Muscle of back (tissue), 11 donors: ENCODE data around the gene STXBP5. TPM values are rescaled to one million over a fixed set of nuclear protein-coding genes. Genes with fewer than 3 reads are reported as not detected.

Source experiments
- DNase-seq, 3 donors: peaks; one replicate each; pipeline versions ENCODE4 v3.0.0 to v3.0.0-alpha.2; 2013
- polyA plus RNA-seq, 10 donors: library from polyadenylated mRNA; unstranded; fragments of 120-200 nt; gene quantifications; one replicate each; pipeline ENCODE4 v1.2.1, GENCODE V29; 2013; ENCODE audit not compliant: insufficient read length in 10 of 10

Gene STXBP5
- polyA plus RNA-seq, 10 donors = 11.2 to 20.9 (median 13.8) TPM

DNA sequence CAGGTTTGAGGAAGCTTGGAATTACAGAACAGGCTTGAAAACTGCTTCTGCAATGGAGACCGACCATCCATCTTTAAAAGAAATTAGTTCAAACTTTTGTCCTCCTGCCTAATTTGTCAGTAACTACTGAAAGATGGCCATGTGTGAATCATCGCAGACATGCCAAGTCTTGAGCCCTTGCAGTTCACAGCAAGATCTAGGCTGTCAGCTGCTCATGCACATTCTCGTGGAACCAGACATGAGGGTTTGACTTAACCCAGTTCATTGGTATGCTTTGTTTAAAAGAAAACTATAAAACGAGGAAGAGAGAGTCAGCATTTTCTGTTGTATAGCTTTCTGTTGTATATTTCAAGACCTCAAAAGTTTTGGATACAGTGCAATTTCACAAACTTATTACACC, 230.3 kb downstream of the STXBP5 start:
- peak in 1 of 3 donors; percentile 5 for DNase-seq

DNA sequence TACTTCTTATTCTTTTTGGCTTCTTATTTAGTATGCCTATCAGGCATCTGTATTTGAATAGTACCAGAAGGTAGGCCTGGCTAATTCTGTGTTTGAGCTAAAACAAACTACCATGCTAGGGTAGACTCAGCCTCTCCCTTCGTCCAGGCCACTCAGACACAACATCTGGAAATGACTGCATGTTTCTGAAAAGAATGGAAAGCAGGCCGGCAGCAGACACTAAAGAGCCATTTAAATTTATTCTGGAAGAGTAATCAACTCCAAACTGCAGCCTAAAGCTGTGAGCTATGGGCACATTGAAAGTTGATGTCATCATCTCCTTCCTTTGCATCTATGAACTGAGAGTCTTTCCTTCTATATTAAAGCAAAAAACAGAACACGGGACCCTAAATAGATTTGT, 233.4 kb downstream of the STXBP5 start:
- peak in 1 of 3 donors; percentile 15 for DNase-seq

DNA sequence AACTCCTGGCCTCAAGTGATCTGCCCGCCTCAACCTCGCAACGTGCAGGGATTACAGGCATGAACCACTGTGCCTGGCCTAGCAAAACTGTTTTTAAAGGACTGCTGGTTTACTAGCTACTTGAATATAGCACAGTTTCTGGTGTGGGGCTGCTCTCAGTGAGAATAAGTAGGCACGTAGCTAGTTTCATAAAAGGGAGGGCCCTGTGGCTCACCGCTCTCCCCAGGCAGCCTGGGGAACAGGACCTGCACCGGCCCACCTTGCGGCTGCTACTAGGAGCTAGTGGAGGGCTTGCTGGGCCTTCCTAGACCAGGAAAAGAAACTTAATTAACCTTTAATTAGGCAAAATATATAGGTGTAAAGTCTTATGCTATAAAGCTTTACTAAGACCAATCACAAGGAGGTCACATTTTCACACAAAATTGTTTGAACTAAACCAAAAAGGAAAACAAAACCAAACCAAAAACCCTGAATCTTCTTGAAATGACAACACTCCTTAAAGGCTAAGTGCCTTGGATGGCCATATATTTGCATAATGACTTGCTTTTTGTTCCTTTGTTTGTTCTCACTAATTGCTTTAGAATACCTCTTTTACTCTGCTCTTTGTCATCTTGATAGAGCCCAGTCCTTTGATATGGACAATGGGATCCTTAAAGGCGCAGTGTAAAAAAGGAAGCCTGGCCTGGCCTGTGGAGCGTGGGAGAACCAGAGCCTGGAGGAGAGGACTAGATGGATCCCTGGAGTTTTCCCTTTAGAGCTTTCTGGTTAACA, 234.7 kb downstream of the STXBP5 start:
- no peak for DNase-seq
